GM13977 (cell line): ENCODE results near the gene CUL7.
"Not testable (repeated sequence)": the region's sequence is repeated elsewhere in the genome, so short reads cannot be mapped to it uniquely, and the experiment has no call there.

Experiments
- DNase-seq: peaks from one replicate; pipeline ENCODE4 v3.0.0; 2012; ENCODE audit warnings: low spot score
- in situ Hi-C: fragments of 300-500 bp; cut with MboI; formaldehyde crosslinking; loops from one replicate; pipeline ENCODE4 v1.12.0; 2022; ENCODE audit warnings: low sequenced_read_pairs, low pct_unique_long_range_greater_than_20kb, mixed read lengths, inconsistent platforms; ENCODE audit not compliant: unreplicated experiment
- TF ChIP-seq, protein P1 (sequence below): IDR thresholded peaks from 2 replicates; pipeline ENCODE4 v1.5.1; 2012; ENCODE audit warnings: mild to moderate bottlenecking, control low read depth; ENCODE audit not compliant: insufficient read depth; ENCODE audit errors: extremely low read depth, missing control alignments

Gene CUL7

DNA sequence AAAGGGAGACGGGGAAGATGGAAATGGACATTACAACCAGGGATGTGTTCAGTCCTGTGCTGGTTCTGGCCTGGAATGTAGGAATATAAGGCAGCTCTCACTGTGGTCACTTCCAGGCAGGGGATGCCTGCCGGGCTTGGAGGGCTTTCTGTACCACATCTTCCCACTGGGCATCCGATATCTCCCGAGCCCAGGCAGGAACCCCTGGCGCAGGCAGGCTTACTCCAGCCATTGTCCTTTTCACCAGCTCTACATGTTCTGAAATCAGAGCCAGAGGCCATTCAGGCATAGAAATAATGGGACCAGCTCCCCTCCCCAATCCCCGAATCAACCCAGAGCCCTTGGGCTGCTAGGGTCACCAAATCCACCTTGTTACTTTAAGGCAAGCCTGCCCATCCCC lies 41.3 kb downstream of the CUL7 start:
- in situ Hi-C loops = no loop called here
- no peak for DNase-seq
- TF ChIP-seq, protein P1, sequence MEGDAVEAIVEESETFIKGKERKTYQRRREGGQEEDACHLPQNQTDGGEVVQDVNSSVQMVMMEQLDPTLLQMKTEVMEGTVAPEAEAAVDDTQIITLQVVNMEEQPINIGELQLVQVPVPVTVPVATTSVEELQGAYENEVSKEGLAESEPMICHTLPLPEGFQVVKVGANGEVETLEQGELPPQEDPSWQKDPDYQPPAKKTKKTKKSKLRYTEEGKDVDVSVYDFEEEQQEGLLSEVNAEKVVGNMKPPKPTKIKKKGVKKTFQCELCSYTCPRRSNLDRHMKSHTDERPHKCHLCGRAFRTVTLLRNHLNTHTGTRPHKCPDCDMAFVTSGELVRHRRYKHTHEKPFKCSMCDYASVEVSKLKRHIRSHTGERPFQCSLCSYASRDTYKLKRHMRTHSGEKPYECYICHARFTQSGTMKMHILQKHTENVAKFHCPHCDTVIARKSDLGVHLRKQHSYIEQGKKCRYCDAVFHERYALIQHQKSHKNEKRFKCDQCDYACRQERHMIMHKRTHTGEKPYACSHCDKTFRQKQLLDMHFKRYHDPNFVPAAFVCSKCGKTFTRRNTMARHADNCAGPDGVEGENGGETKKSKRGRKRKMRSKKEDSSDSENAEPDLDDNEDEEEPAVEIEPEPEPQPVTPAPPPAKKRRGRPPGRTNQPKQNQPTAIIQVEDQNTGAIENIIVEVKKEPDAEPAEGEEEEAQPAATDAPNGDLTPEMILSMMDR = no peak

DNA sequence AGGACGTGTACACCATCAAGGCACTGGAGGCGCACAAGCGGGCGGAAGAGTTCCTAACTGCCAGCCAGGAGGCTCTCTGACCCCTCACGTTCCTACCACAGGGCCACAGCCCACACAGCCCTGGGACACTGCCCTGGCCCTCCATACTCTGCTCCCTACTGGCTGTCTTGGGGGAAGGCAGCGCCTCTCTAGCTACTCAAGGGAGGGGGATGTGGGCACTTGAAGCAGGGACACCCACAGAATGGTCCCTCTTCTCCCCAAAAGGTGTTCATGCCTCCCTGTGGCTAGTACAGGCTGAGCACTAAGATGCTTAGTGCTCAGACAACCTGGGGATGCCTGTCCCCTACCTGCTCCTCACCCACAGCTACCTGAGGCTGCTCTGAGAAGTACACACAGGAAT lies 42.4 kb downstream of the CUL7 start:
- DNase-seq = no peak
- TF ChIP-seq, protein P1 = no peak
- in situ Hi-C loops = no loop called here

DNA sequence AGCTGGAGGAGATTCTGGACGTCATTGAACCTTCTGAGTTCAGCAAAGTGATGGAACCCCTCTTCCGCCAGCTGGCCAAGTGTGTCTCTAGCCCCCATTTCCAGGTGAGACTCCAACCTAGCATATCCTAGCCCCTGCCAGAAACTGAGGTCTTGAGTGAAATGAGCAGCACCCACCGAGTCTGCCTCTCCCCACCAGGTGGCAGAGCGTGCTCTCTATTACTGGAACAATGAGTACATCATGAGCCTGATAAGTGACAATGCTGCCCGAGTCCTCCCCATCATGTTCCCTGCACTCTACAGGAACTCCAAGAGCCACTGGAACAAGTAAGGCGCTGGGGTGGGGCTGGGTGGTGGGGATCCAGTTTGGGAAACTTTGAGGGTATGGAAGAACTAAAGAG lies 44.5 kb downstream of the CUL7 start:
- DNase-seq = peak; percentile 43
- in situ Hi-C loops = no loop called here
- TF ChIP-seq, protein P1 = peak; percentile 53

DNA sequence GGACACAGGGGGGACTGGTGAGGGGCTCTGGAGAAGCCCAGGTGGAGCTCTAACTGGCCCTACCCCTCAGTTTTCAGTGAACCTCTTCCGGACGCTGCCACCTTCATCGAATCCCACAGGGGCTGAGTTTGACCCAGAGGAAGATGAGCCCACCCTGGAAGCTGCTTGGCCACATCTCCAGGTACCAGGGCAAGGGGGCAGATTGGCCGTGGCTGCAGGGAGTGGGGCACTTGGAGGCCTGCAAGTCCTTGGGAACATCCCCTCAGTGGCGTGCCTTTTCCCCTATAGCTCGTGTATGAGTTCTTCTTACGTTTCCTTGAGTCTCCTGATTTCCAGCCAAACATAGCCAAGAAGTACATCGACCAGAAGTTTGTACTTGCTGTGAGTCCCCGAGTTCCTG lies 46.5 kb downstream of the CUL7 start:
- in situ Hi-C loops = no loop called here
- DNase-seq = no peak
- TF ChIP-seq, protein P1 = no peak

DNA sequence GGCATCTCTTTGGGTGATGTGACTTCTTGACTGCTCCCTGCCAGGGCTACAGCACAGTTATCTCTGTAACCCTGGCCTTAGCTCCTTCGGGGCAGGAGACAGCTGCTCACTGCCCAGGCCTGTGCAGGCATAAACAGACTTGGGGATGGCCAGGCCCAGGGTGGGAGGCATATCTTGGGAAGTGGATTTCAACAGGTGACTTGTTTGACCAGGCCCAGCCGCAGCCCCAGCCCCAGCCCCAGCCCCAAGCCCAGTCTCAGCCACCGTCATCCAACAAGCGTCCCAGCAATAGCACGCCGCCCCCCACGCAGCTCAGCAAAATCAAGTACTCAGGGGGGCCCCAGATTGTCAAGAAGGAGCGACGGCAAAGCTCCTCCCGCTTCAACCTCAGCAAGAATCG lies 47.4 kb downstream of the CUL7 start:
- in situ Hi-C loops = no loop called here
- no peak for DNase-seq
- TF ChIP-seq, protein P1 = no peak

DNA sequence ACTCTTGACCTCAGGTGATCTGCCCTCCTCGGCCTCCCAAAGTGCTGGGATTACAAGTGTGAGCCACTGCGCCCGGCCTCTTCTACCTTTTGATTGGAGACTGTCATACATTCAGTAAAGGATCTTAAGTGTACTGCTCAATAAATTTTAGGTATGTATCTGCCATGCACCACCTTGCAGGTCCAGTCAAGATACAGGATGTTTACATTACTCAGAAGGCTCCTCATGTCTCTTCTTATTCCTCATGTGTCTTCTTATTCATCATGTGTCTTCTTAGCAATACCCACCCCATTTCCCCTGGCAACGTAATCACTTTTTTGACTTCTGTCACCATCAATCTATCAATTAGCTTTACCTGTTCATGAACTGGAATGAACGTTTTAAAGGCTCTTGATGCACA lies 47.8 kb downstream of the CUL7 start:
- TF ChIP-seq, protein P1 = no peak
- in situ Hi-C loops = no loop called here
- DNase-seq = no peak

DNA sequence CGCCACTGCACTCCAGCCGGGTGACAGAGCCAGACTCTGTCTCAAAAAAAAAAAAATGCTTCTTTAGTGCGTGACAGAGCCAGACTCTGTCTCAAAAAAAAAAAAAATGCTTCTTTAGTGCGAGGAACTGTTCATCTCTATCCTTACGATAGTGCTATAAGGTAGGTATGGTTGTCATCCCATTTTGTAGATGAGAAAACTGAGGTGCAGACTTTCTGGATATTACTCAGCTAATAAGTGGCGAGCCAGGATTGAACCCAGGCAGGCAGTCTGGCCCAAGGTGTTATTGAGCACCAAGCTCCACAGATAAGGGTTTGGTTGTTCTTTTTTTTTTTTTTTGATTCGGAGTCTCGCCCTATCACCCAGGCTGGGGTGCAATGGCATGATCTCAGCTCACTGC lies 51.8 kb downstream of the CUL7 start:
- DNase-seq = no peak
- in situ Hi-C loops = no loop called here
- TF ChIP-seq, protein P1 = no peak

DNA sequence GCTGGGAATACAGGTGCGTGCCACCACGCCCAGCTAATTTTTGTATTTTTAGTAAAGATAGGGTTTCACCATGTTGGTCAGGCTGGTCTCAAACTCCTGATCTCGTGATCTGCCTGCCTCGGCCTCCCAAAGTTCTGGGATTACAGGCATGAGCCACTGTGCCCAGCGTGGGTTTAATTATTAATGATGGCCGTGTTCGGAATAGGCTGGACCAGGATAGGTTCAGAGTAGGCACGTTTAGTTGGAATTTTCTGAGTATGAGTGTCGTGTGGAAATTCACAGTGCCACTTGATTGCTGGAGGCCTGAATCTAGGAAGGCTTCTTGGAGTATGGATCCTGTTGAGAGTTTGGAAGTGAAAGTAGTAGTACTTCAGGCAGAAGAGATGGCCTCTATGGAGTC lies 55.4 kb downstream of the CUL7 start:
- DNase-seq, in situ Hi-C loops: not testable (repeated sequence)
